B cell (primary cell): ENCODE results near the gene MT1X.

Experiments
- EZH2 ChIP-seq: IDR thresholded peaks from 2 replicates; pipeline ENCODE4 v1.6.1; 2012; ENCODE audit warnings: borderline replicate concordance, low read depth, mild to moderate bottlenecking, moderate library complexity, low read length; ENCODE audit not compliant: insufficient read depth, poor library complexity, severe bottlenecking
- TF ChIP-seq, protein P1 (sequence below): fragments of 200-600 bp; IDR thresholded peaks from one replicate; pipeline ENCODE4 v1.8.0; 2022; ENCODE audit warnings: antibody characterized with exemption, mild to moderate bottlenecking

DNA sequence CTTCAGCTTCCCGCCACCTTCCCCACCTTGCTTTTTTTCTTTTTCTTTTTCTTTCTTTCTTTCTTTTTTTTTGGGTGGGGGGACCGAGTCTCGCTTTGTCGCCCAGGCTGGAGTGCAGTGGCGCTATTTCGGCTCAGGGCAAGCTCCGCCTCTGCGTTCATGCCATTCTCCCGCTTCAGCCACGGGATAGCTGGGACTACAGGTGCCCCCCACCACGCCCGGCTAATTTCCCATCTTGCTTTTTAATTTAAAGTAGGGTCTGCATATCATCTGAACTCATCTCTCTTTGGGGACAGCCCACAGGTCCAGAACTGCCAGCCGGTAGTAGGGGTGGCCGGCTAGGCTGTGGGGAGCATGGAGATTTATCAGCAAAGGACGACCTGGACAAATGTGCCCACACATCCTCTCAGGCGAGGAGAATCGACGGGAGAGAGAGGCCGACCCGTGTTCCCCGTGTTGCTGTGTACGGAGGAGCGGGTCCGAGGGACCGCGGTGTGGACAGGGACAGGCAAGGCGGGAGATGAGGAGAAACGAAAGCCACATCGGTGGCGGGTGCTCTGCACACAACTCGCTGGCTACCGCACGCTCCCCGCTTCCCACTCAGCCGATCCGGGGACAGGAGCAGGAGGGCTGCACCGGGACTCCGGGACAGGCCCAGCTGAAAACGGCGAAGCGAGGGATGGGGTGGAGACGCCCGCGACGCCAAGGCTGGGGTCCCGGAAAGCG lies 47.4 kb upstream of the MT1X start:
- TF ChIP-seq, protein P1, sequence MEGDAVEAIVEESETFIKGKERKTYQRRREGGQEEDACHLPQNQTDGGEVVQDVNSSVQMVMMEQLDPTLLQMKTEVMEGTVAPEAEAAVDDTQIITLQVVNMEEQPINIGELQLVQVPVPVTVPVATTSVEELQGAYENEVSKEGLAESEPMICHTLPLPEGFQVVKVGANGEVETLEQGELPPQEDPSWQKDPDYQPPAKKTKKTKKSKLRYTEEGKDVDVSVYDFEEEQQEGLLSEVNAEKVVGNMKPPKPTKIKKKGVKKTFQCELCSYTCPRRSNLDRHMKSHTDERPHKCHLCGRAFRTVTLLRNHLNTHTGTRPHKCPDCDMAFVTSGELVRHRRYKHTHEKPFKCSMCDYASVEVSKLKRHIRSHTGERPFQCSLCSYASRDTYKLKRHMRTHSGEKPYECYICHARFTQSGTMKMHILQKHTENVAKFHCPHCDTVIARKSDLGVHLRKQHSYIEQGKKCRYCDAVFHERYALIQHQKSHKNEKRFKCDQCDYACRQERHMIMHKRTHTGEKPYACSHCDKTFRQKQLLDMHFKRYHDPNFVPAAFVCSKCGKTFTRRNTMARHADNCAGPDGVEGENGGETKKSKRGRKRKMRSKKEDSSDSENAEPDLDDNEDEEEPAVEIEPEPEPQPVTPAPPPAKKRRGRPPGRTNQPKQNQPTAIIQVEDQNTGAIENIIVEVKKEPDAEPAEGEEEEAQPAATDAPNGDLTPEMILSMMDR: no peak
- TF ChIP-seq EZH2: no peak
